PC-3 (cell line): Measurements from ENCODE around the gene ZDHHC18. TPM values are rescaled to one million over a fixed set of nuclear protein-coding genes. Genes with fewer than 3 reads are reported as not detected.

Experiments
- ATAC-seq: fragments of 200-7000 bp; cut with Tn5 transposase; 2 replicates; pipeline ENCODE4 v1.9.1; 2020; ENCODE audit warnings: mild to moderate bottlenecking, moderate library complexity
- BruUV-seq: library from RNA; stranded (reverse); fragments of 400-500 nt; replicated peaks from 2 replicates; lab custom pipeline; 2021; lab: Mats Ljungman, UMichigan
- CTCF ChIA-PET: fragments of 300-600 bp; sonication (Branson Sonifier 250); formaldehyde crosslinking; loops from one replicate; lab custom pipeline; 2022; ENCODE audit warnings: antibody characterized with exemption; lab: Charles Lee
- POLR2A ChIA-PET: fragments of 300-600 bp; sonication (Branson Sonifier 250); formaldehyde crosslinking; loops from one replicate; lab custom pipeline; 2022; ENCODE audit warnings: antibody characterized with exemption; ENCODE audit not compliant: unreplicated experiment; lab: Charles Lee
- DNase-seq: peaks from one replicate; pipeline ENCODE4 v3.0.0-alpha.2; 2015
- H2AFZ ChIP-seq: fragments of 300-600 bp; sonication (generic); 2 replicates; pipeline ENCODE4 v1.6.0; 2016; ENCODE audit warnings: antibody characterized with exemption, low read length
- H3F3A ChIP-seq: fragments of 300-600 bp; sonication (generic); one replicate; pipeline ENCODE4 v1.6.0; 2017; ENCODE audit warnings: antibody characterized with exemption, low read length, control low read depth, mild to moderate bottlenecking; ENCODE audit not compliant: unreplicated experiment
- H3K27ac ChIP-seq: fragments of 300-600 bp; sonication (generic); 2 replicates; pipeline ENCODE4 v1.5.1; 2016; ENCODE audit warnings: mild to moderate bottlenecking, low read length
- H3K27me3 ChIP-seq: fragments of 300-600 bp; sonication (generic); 2 replicates; pipeline ENCODE4 v1.6.1; 2016; ENCODE audit warnings: low read length, mixed read lengths
- H3K36me3 ChIP-seq: fragments of 300-600 bp; sonication (generic); 2 replicates; pipeline ENCODE4 v1.6.1; 2016; ENCODE audit warnings: low read depth, mixed run types, low read length, mixed read lengths
- H3K4me1 ChIP-seq: fragments of 300-600 bp; sonication (generic); 2 replicates; pipeline ENCODE4 v1.5.1; 2016; ENCODE audit warnings: low read length; ENCODE audit not compliant: insufficient read depth
- H3K4me2 ChIP-seq: fragments of 300-600 bp; sonication (generic); 2 replicates; pipeline ENCODE4 v1.6.0; 2016; ENCODE audit warnings: low read length
- H3K4me3 ChIP-seq: fragments of 300-600 bp; sonication (generic); 2 replicates; pipeline ENCODE4 v1.5.1; 2016; ENCODE audit warnings: mild to moderate bottlenecking, low read length, mixed read lengths
- H3K79me2 ChIP-seq: fragments of 300-600 bp; sonication (generic); 2 replicates; pipeline ENCODE4 v1.6.1; 2017; ENCODE audit warnings: low read length, mixed read lengths
- H3K9ac ChIP-seq: fragments of 300-600 bp; sonication (generic); 2 replicates; pipeline ENCODE4 v1.6.0; 2016; ENCODE audit warnings: mild to moderate bottlenecking, low read length
- H3K9me2 ChIP-seq: fragments of 300-600 bp; sonication (generic); replicated peaks from 2 replicates; pipeline ENCODE4 v1.6.1; 2016; ENCODE audit warnings: mixed run types, low read length, mixed read lengths
- H3K9me3 ChIP-seq: fragments of 300-600 bp; sonication (generic); 2 replicates; pipeline ENCODE4 v1.6.1; 2016; ENCODE audit warnings: low read length, mixed read lengths
- H4K20me1 ChIP-seq: fragments of 300-600 bp; sonication (generic); 2 replicates; pipeline ENCODE4 v1.6.1; 2016; ENCODE audit warnings: low read length, mixed read lengths
- EZH2 ChIP-seq: fragments of 300-600 bp; sonication (generic); IDR thresholded peaks from one replicate; pipeline ENCODE4 v1.6.1; 2017; ENCODE audit warnings: antibody characterized with exemption, mild to moderate bottlenecking, low read length; ENCODE audit not compliant: unreplicated experiment
- EZH2phosphoT487 ChIP-seq: fragments of 300-600 bp; sonication (generic); IDR thresholded peaks from 2 replicates; pipeline ENCODE4 v1.6.1; 2018; ENCODE audit warnings: mild to moderate bottlenecking, antibody characterized with exemption, low read length, borderline replicate concordance
- intact Hi-C: fragments of 100-400 bp; cut with micrococcal nuclease; formaldehyde crosslinking; loops from 2 replicates; pipeline ENCODE4 v1.9.0; 2023
- total RNA-seq: library from RNA; depleted of rRNA; stranded (reverse); fragments of >200 nt; gene quantifications from 2 replicates; pipeline ENCODE4 v1.2.3, GENCODE V29; 2014
- TF ChIP-seq, protein P1 (sequence below): fragments of 300-600 bp; sonication (generic); conservative IDR thresholded peaks from 2 replicates; pipeline ENCODE4 v1.5.1; 2017; ENCODE audit warnings: antibody characterized with exemption, low read depth, mild to moderate bottlenecking, low read length

Gene ZDHHC18
- total RNA-seq, 1 experiment from 2014 or later = 18.1 TPM

- H3K9me3 ChIP-seq = no peaks in the 10 kb centered on the region
- ChIA-PET POLR2A (no interaction called here), CTCF (no interaction called here)
- no peak overlapping the region for H3K4me2 ChIP-seq
- H4K20me1 ChIP-seq = no peaks in the 10 kb centered on the region
- no peak overlapping the region for H3K4me3 ChIP-seq
- no peaks in the 10 kb centered on the region for H3K9me2 ChIP-seq
- BruUV-seq = no TSS peak
- DNase-seq = no peak
- H3K27me3 ChIP-seq = no peaks in the 10 kb centered on the region
- no peaks in the 10 kb centered on the region; the same call in 1 of the 2 replicates for H3K79me2 ChIP-seq
- no peak overlapping the region for H3K27ac ChIP-seq
- no peak overlapping the region for H2AFZ ChIP-seq
- H3F3A ChIP-seq = no peaks in the 10 kb centered on the region
- no peak for TF ChIP-seq EZH2phosphoT487
- TF ChIP-seq, protein P1, sequence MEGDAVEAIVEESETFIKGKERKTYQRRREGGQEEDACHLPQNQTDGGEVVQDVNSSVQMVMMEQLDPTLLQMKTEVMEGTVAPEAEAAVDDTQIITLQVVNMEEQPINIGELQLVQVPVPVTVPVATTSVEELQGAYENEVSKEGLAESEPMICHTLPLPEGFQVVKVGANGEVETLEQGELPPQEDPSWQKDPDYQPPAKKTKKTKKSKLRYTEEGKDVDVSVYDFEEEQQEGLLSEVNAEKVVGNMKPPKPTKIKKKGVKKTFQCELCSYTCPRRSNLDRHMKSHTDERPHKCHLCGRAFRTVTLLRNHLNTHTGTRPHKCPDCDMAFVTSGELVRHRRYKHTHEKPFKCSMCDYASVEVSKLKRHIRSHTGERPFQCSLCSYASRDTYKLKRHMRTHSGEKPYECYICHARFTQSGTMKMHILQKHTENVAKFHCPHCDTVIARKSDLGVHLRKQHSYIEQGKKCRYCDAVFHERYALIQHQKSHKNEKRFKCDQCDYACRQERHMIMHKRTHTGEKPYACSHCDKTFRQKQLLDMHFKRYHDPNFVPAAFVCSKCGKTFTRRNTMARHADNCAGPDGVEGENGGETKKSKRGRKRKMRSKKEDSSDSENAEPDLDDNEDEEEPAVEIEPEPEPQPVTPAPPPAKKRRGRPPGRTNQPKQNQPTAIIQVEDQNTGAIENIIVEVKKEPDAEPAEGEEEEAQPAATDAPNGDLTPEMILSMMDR = no peak
- TF ChIP-seq EZH2 = no peak
- peaks cover 19% of the 10 kb centered on the region for H3K4me1 ChIP-seq
- H3K36me3 ChIP-seq = peaks cover 66% of the 10 kb centered on the region
- no peak overlapping the region for H3K9ac ChIP-seq
- intact Hi-C loops = no loop called here
- no peak for ATAC-seq
Observed at GRCh38 chr1:26780344-26780957, 46.0 kb upstream of the ZDHHC18 start.

GRCh38 chr1:26781206-26781825 lies 45.2 kb upstream of the ZDHHC18 start:
- TF ChIP-seq, protein P1 = no peak
- TF ChIP-seq EZH2phosphoT487 (no peak), EZH2 (no peak)
- Histone ChIP-seq H3K27me3 (no peaks in the 10 kb centered on the region), H3K9me3 (no peaks in the 10 kb centered on the region), H3F3A (peaks cover under 1% of the 10 kb centered on the region), H2AFZ (no peak overlapping the region), H3K27ac (no peak overlapping the region), H3K4me1 (peaks cover 26% of the 10 kb centered on the region), H3K4me2 (no peak overlapping the region), H3K9ac (no peak overlapping the region), H3K4me3 (no peak overlapping the region), H3K79me2 (no peaks in the 10 kb centered on the region; the same call in 1 of the 2 replicates), H3K36me3 (peaks cover 60% of the 10 kb centered on the region), H4K20me1 (no peaks in the 10 kb centered on the region), H3K9me2 (no peaks in the 10 kb centered on the region)
- intact Hi-C loops = no loop called here
- no TSS peak for BruUV-seq
- CTCF ChIA-PET = no interaction called here
- ATAC-seq (no peak), DNase-seq (no peak)
- POLR2A ChIA-PET = no interaction called here
